Measurements from ENCODE around the gene INPP5F. TPM values are rescaled to one million over a fixed set of nuclear protein-coding genes. Genes with fewer than 3 reads are reported as not detected.

The INPP5F gene
- total RNA-seq, 1 experiment from 2014 or later, result 14.9 TPM

GRCh38 chr10:119740096-119740495 is 14.2 kb downstream of the INPP5F start:
- intact Hi-C loops (cut with micrococcal nuclease), result no loop called here
- H3K9me3 Mint-ChIP-seq (ENCODE audit: unreplicated experiment), result no peaks in the 10 kb centered on the region
- peaks cover 24% of the 10 kb centered on the region for H3K4me1 Mint-ChIP-seq (ENCODE audit: insufficient read depth, unreplicated experiment)
- H3K4me3 Mint-ChIP-seq (ENCODE audit: unreplicated experiment), result no peak overlapping the region
- DNase-seq (ENCODE audit: unreplicated experiment), result no peak
- H3K36me3 Mint-ChIP-seq (ENCODE audit: insufficient read depth, unreplicated experiment), result no peaks in the 10 kb centered on the region
- no TSS peak for BruUV-seq (replicated peaks)
- H3K27ac Mint-ChIP-seq (ENCODE audit: low read depth, unreplicated experiment), result peak overlapping the region; percentile 14
- POLR2A ChIA-PET, result interaction anchor here (1.3 to 9.6 kb wide), 3 partner anchors 14 to 133 kb away, joined by 3 to 131 read pairs (median 3); partner anchors contain the start of genes BAG3, INPP5F and MCMBP
- no peak for TF ChIP-seq CTCF (IDR thresholded peaks at IDR 0.05; ENCODE audit: unreplicated experiment)
- CTCF ChIA-PET, result interaction anchor here (0.7 kb wide), 2 partner anchors 108 to 175 kb away, joined by 3 to 4 read pairs; no protein-coding TSS in a partner anchor
- H3K27me3 Mint-ChIP-seq (ENCODE audit: insufficient read depth, unreplicated experiment), result no peaks in the 10 kb centered on the region

GRCh38 chr10:119742947-119743648 is 17.2 kb downstream of the INPP5F start:
- ChIA-PET POLR2A (interaction anchor here (1.0 to 9.6 kb wide), 3 partner anchors 17 to 85 kb away, joined by 3 to 131 read pairs (median 3); partner anchors contain the start of gene INPP5F), CTCF (interaction anchor here (0.7 to 3.0 kb wide), 6 partner anchors 8 to 116 kb away, joined by 3 to 32 read pairs (median 4); no protein-coding TSS in a partner anchor)
- DNase-seq (ENCODE audit: unreplicated experiment), result no peak
- H3K4me3 Mint-ChIP-seq (ENCODE audit: unreplicated experiment), result no peak overlapping the region
- no TSS peak for BruUV-seq (replicated peaks)
- H3K27me3 Mint-ChIP-seq (ENCODE audit: insufficient read depth, unreplicated experiment), result no peaks in the 10 kb centered on the region
- peaks cover 13% of the 10 kb centered on the region for H3K4me1 Mint-ChIP-seq (ENCODE audit: insufficient read depth, unreplicated experiment)
- H3K27ac Mint-ChIP-seq (ENCODE audit: low read depth, unreplicated experiment), result peak overlapping the region; percentile 31
- no peaks in the 10 kb centered on the region for H3K36me3 Mint-ChIP-seq (ENCODE audit: insufficient read depth, unreplicated experiment)
- intact Hi-C loops (cut with micrococcal nuclease), result no loop called here
- no peak for TF ChIP-seq CTCF (IDR thresholded peaks at IDR 0.05; ENCODE audit: unreplicated experiment)
- H3K9me3 Mint-ChIP-seq (ENCODE audit: unreplicated experiment), result no peaks in the 10 kb centered on the region

GRCh38 chr10:119747940-119748339 is 22.1 kb downstream of the INPP5F start:
- intact Hi-C loops (cut with micrococcal nuclease), result no loop called here
- no peak overlapping the region for H3K27ac Mint-ChIP-seq (ENCODE audit: low read depth, unreplicated experiment)
- H3K9me3 Mint-ChIP-seq (ENCODE audit: unreplicated experiment), result no peaks in the 10 kb centered on the region
- peaks cover 16% of the 10 kb centered on the region for H3K4me1 Mint-ChIP-seq (ENCODE audit: insufficient read depth, unreplicated experiment)
- no peaks in the 10 kb centered on the region for H3K27me3 Mint-ChIP-seq (ENCODE audit: insufficient read depth, unreplicated experiment)
- no TSS peak for BruUV-seq (replicated peaks)
- no peak overlapping the region for H3K4me3 Mint-ChIP-seq (ENCODE audit: unreplicated experiment)
- TF ChIP-seq CTCF (IDR thresholded peaks at IDR 0.05; ENCODE audit: unreplicated experiment), result no peak
- ChIA-PET CTCF (interaction anchor here (0.6 to 6.7 kb wide), 6 partner anchors 12 to 140 kb away, joined by 4 to 88 read pairs (median 30); no protein-coding TSS in a partner anchor), POLR2A (interaction anchor here (0.6 to 1.2 kb wide), 3 partner anchors 67 to 134 kb away, joined by 3 read pairs; no protein-coding TSS in a partner anchor)
- DNase-seq (ENCODE audit: unreplicated experiment), result no peak
- no peaks in the 10 kb centered on the region for H3K36me3 Mint-ChIP-seq (ENCODE audit: insufficient read depth, unreplicated experiment)

GRCh38 chr10:119748871-119749270 is 23.0 kb downstream of the INPP5F start:
- ChIA-PET CTCF (interaction anchor here (0.7 to 6.7 kb wide), 9 partner anchors 11 to 705 kb away, joined by 3 to 88 read pairs (median 23); no protein-coding TSS in a partner anchor), POLR2A (interaction anchor here (0.5 to 3.3 kb wide), 2 partner anchors 57 to 111 kb away, joined by 3 to 14 read pairs; no protein-coding TSS in a partner anchor)
- no TSS peak for BruUV-seq (replicated peaks)
- intact Hi-C loops (cut with micrococcal nuclease), result no loop called here
- no peaks in the 10 kb centered on the region for H3K27me3 Mint-ChIP-seq (ENCODE audit: insufficient read depth, unreplicated experiment)
- no peak overlapping the region for H3K27ac Mint-ChIP-seq (ENCODE audit: low read depth, unreplicated experiment)
- DNase-seq (ENCODE audit: unreplicated experiment), result no peak
- peaks cover 11% of the 10 kb centered on the region for H3K4me1 Mint-ChIP-seq (ENCODE audit: insufficient read depth, unreplicated experiment)
- no peak overlapping the region for H3K4me3 Mint-ChIP-seq (ENCODE audit: unreplicated experiment)
- H3K36me3 Mint-ChIP-seq (ENCODE audit: insufficient read depth, unreplicated experiment), result no peaks in the 10 kb centered on the region
- no peaks in the 10 kb centered on the region for H3K9me3 Mint-ChIP-seq (ENCODE audit: unreplicated experiment)
- no peak for TF ChIP-seq CTCF (IDR thresholded peaks at IDR 0.05; ENCODE audit: unreplicated experiment)
